ENCODE data around the gene ASH1L.
"Not testable (repeated sequence)": the region's sequence is repeated elsewhere in the genome, so short reads cannot be mapped to it uniquely, and the experiment has no call there.

Gene ASH1L

DNA sequence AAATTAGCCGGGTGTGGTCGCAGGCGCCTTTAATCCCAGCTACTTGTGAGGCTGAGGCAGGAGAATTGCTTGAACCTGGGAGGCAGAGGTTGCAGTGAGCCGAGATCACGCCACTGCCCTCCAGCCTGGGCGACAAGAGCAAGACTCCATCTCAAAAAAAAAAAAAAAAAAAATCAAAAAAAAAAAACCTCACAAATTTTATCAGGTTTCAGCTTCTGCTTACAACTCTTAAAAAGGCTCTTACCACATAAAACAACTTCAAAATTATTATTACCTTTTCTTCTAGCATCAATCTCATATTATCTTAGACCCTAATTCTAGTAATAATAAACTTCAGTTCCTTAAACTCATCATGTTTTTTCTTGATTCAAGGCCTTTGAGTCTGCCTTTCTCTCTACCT is 120.2 kb downstream of the ASH1L start:
- not testable (repeated sequence) for DNase-seq

DNA sequence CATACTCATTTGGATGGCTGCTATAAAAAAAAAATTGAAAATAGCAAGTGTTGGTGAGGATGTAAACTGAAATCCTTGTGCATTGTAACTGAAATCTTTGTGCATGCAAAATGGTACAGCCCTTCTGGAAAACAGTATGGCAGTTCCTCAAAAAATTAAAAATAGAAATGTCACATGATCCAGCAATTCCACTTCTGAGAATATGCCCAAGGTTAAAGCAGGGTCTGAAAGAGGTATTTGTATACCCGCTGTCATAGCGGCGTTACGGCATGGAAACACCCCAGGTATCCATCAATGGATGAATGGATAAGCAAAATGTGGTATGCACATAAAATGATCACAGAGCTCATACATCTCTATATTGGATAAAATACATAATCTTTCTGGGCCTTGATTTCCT is 125.2 kb downstream of the ASH1L start:
- no peak for DNase-seq

DNA sequence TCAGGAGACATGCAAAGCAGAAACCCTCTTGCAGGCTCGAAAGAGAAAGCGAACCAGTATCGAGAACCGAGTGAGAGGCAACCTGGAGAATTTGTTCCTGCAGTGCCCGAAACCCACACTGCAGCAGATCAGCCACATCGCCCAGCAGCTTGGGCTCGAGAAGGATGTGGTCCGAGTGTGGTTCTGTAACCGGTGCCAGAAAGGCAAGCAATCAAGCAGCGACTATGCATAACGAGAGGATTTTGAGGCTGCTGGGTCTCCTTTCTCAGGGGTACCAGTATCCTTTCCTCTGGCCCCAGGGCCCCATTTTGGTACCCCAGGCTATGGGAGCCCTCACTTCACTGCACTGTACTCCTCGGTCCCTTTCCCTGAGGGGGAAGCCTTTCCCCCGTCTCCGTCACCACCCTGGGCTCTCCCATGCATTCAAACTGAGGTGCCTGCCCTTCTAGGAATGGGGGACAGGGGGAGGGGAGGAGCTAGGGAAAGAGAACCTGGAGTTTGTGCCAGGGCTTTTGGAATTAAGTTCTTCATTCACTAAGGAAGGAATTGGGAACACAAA is 128.7 kb downstream of the ASH1L start:
- DNase-seq: not testable (repeated sequence)

- DNase-seq: not testable (repeated sequence)
Observed at GRCh38 chr1:155433128-155433830, 129.3 kb downstream of the ASH1L start.

- DNase-seq: no peak
Observed at GRCh38 chr1:155424091-155424490, 138.5 kb downstream of the ASH1L start.

DNA sequence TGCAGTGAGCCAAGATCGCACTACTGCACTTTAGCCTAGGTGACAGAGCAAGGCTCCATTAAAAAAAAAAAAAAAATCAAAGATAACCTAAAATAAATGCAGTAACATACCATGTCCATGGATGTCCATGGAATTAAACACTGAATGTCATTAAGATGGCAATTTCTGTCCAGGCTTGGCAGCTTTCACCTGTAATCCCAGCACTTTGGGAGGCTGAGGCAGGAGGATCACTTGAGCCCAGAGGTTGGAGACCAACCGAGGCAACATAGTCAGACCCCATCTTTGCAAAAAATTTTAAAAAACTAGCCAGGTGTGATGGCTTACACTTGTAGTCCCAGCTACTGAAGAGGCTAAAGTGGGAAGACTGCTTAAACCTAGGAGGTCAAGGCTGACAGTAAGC is 141.8 kb downstream of the ASH1L start:
- DNase-seq: no peak

DNA sequence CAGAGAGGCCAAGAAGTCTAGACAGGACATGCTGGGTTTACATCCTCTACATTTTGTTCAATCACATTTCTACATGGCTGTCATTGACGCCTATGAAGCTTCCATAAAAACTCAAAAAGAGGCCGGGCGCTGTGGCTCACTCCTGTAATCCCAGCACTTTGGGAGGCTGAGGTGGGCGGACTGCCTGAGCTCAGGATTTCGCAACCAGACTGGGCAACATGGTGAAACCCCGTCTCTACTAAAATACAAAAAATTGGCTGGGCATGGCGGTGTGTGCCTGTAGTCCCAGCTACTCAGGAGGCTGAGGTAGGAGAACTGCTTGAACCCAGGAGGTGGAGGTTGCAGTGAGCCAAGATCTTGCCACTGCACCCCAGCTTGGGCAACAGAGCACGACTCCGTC is 150.8 kb downstream of the ASH1L start:
- DNase-seq: not testable (repeated sequence)

DNA sequence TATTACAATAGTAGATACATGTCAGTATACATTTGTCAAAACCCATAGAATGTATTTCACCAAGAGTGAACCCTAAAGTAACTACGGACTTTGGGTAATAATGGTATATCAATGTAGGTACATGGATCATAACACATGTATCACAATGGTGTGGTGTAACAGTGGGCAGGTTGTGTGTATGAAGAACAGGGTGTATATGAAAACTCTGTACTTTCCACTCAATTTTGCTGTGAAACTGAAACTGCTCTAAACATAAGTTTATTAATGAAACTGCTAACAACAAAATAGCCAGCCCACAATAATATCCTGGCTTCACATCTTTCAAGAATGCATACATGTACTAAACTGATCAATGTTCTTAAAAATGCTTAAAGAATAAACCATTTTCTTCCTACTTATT is 151.7 kb downstream of the ASH1L start:
- no peak for DNase-seq

DNA sequence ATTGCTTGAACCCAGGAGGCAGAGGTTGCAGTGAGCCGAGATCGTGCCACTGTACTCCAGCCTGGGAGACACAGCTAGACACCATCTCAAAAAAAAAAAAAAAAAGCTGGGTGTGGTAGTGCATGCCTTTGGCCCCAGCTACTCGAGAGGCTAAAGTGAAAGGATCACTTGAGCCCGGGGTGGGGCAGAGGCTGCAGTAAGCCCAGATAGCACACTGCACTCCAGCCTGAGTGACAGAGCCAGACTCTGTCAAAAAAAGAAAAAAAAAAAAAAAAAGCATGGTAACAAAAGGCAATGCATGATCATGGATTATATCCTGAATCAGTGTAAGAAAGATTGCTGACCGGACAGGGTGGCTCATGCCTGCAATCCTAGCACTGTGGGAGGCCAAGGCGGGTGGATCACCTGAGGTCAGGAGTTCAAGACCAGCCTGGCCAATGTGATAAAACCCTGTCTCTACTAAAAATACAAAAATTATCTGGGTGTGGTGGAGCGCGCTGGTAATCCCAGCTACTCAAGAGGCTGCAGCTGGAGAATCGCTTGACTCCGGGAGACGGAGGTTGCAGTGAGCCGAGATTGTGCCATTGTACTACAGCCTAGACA is 165.6 kb downstream of the ASH1L start:
- no peak for DNase-seq

DNA sequence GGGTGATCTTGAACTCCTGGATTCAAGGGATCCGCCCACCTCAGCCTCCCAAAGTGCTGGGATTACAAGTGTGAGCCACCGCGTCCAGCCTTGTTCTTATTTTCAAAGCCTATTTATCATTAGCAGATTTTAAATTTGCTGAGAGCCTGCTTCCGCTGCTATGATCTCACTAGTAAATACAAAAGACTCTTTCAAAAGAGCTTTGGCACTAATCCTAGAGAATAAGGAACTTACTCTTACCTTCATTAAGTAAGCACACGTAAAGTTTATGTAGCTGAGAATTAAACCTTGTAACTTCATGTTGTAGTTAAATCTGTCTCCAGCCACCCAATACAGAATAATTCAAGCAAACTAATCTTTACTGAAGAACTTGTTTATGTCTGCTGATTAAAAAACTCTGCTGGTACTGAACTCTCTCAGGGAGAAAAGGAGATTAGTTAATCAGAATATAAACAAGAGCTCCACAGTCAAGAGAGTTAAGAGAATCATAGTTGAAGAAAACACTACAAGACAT is 169.6 kb downstream of the ASH1L start:
- no peak for DNase-seq

- no peak for DNase-seq
Observed at GRCh38 chr1:155389826-155390225, 172.8 kb downstream of the ASH1L start.

DNA sequence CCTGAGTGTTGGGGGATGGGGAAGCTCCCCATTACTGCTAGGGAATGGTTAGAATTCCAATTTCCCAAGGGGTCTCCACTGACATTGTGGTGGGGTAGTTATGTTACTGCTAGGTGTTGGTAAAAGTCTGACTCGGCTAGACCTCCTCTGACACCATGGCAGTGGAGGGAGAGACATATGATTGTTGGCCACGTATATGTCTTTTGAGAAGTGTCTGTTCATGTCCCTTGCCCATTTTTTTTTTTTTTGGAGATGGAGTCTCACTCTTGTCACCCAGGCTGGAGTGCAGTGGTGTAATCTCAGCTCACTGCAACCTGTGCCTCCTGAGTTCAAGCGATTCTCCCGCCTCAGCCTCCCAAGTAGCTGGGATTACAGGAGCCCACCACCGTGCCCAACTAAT is 176.8 kb downstream of the ASH1L start:
- DNase-seq: not testable (repeated sequence)

GRCh38 chr1:155383406-155383805 is 179.2 kb downstream of the ASH1L start:
- peak; percentile 1 to 61 for DNase-seq

GRCh38 chr1:155379631-155380090 is 182.9 kb downstream of the ASH1L start:
- DNase-seq: peak in 1 of 2 donors; percentile 6

DNA sequence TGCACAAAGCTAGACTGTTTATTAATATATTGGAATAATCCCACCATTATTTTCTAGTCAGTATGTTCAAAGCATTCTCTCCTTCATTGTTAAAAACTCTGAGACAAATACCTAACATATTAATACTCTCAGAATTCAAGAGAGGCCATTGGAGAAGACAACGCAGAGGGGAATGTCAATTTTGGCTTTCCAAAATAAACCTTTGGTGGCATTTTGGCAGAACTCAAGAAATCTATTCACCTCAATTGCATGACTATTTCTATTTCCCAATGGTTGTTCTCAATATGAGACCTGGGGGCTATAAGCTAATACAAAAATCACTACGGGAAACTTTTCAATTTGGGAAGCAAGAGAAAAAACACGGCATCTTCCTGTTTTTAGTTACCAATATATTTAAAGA is 183.4 kb downstream of the ASH1L start:
- no peak for DNase-seq

GRCh38 chr1:155360051-155360450 is 202.6 kb downstream of the ASH1L start:
- no peak for DNase-seq

- DNase-seq: no peak
Observed at GRCh38 chr1:155352631-155353030, 210.0 kb downstream of the ASH1L start.

GRCh38 chr1:155342842-155343241 is 219.8 kb downstream of the ASH1L start:
- DNase-seq: no peak

GRCh38 chr1:155339515-155340097 is 223.0 kb downstream of the ASH1L start:
- DNase-seq: no peak

GRCh38 chr1:155334962-155335361 is 227.6 kb downstream of the ASH1L start:
- DNase-seq: no peak

- DNase-seq: no peak
Observed at GRCh38 chr1:155329980-155330598, 232.5 kb downstream of the ASH1L start.

DNA sequence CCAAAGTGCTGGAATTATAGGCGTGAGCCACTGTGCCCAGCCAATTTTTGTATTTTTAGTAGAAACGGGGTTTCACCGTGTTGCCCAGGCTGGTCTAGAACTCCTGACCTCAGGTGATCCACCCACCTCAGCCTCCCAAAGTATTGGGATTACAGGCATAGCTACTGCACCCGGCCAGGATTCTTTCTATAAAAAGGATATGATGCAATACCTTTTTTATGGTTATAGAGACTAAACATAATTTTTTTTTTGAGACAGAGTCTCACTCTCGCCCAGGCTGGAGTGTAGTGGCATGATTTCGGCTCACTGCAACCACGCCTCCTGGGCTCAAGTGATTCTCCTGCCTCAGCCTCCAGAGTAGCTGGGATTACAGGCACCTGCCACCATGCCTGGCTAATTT is 233.7 kb downstream of the ASH1L start:
- not testable (repeated sequence) for DNase-seq

GRCh38 chr1:155327981-155328380 is 234.6 kb downstream of the ASH1L start:
- DNase-seq: no peak
